ENCODE results near the gene TMEM131L.
A peak's percentile ranks its signal among the peaks of the same experiment; 100 is the strongest.
"Not testable (repeated sequence)": the region's sequence is repeated elsewhere in the genome, so short reads cannot be mapped to it uniquely, and the experiment has no call there.

TMEM131L gene

GRCh38 chr4:153466081-153466948 lies at the start of gene TMEM131L:
TMEM131L (plus strand) TSS chr4:153466360; CDS start chr4:153466398, 38 bp downstream.
- DNase-seq: peak; percentile 50

GRCh38 chr4:153416456-153416855 lies 49.7 kb upstream of the TMEM131L start:
- DNase-seq: not testable (repeated sequence)

DNA sequence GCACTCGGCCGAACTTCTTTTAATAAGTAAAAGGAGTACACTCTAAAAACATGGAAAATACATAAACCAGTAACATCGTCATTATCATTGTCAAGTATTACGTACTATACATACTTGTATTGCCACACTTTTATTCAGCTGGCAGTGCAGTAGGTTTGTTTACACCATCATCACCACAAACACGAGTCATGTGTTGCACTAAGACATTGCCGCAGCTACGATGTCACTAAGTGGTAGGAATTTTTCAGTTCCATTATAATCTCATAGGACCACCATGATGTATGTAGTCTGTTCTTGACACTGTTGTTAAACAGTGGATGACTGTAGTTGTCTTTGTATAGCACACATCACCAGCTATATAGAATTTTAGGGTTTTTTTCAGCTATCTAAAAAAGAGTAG lies 48.0 kb upstream of the TMEM131L start:
- DNase-seq: no peak

GRCh38 chr4:153418558-153418957 lies 47.6 kb upstream of the TMEM131L start:
- no peak for DNase-seq

- DNase-seq: no peak
Measured at GRCh38 chr4:153419029-153419428, 47.1 kb upstream of the TMEM131L start.

DNA sequence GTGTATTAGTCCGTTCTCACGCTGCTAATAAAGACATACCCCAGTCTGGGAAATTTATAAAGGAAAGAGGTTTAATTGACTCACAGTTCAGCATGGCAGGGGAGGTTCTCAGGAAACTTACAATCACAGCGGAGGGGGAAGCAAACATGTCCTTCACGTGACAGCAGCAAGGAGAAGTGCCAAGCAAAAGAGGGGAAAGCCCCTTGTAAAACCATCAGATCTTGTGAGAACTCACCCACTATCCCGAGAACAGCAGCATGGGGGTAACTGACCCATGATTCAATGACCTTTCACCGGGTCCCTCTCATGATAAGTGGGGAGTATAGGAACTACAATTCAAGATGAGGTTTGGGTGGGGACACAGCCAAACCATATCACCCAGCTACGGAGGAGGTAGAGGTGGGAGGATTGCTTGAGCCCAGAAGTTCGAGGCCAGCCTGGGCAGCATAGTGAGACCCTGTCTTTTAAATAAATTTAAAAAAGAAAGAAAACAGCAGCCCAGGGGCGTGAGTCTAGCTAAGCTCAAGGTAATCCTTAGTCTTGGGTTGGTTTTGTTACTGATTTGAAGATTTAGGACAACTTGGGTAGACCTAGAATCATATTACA lies 46.4 kb upstream of the TMEM131L start:
- DNase-seq: no peak

DNA sequence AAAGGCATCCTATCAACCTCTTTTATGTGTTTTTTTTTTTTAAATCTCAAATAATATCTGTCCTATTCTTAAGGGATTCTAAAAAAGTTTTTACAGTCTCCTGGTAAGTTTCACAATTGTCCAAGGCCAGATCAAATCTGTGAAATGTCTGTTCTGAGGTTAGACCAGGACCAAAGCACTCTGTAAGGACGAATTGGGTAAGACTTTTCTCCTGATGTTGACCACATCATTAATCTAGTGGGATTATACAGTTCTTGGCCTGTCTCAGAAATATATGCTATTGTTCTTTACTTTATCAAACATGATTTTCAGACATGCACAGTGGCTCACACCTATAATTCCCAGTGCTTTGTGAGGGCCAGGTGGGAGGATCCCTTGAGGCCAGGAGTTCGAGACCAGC lies 45.8 kb upstream of the TMEM131L start:
- no peak for DNase-seq

- no peak for DNase-seq
Measured at GRCh38 chr4:153421941-153422340, 44.2 kb upstream of the TMEM131L start.

- no peak for DNase-seq
Measured at GRCh38 chr4:153426207-153426885, 39.8 kb upstream of the TMEM131L start.

- DNase-seq: no peak
Measured at GRCh38 chr4:153427363-153428071, 38.6 kb upstream of the TMEM131L start.

DNA sequence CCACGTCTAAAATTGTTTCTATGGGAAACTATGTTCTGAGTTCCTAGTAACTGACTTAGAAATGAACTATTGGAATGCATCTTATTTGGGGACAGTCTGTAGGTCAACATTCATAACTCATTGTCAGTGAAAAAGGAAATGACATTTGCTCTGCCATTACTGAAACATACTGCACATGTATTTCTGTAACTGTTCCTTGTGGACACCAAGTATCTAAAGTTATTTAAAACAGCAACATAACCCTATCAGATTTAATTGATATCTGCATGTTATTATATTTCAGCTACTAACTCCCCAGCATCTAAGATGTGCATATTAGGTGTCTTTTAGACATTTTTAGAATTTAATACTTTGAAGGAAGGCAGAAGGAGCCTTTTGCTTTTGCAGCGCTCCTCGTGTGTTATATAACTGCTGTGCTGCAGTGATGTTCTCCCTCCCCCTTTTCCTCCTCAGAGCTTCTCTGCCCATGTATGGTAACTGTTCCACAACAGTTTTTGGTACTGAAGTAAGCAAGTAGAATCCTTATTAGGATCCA lies 37.2 kb upstream of the TMEM131L start:
- DNase-seq: no peak

DNA sequence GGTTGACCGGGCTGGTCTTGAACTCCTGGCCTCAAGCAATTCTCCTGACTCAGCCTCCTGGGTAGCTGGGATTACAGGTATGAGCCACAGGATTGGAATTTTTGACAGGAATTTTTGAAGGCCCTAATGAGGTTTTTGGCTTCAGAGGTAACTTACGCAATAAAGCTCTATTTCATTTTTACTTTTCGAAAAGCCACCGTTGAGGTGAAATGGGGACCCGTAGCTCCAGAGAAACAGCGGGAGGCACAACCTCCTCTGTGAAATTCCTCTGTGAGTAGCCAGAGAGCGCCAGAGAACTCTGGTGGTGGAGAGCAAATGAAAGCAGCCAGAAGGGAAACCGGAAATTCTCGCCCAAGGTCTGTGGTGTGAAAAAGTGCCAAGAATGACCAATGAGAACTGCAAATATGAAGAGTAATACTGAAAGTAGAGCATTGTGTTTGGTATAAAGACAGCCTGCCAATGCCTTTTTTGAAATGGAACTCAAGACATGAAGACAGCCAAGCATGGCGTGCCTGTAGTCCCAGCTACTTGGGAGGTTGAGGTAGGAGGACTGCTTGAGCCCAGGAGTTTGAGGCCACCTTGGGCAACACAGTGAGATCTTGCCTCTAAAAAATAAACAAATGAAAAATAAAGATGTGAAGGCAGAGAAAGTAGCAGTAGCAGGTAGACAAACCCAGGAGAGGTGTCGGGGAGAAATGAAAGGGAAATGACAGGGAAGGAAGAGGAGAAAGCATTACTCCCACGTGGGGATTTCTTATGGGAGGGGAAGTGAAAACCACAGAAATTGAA lies 33.0 kb upstream of the TMEM131L start:
- DNase-seq: peak; percentile 40

- no peak for DNase-seq
Measured at GRCh38 chr4:153433754-153434105, 32.4 kb upstream of the TMEM131L start.

- DNase-seq: no peak
Measured at GRCh38 chr4:153434190-153434589, 32.0 kb upstream of the TMEM131L start.

DNA sequence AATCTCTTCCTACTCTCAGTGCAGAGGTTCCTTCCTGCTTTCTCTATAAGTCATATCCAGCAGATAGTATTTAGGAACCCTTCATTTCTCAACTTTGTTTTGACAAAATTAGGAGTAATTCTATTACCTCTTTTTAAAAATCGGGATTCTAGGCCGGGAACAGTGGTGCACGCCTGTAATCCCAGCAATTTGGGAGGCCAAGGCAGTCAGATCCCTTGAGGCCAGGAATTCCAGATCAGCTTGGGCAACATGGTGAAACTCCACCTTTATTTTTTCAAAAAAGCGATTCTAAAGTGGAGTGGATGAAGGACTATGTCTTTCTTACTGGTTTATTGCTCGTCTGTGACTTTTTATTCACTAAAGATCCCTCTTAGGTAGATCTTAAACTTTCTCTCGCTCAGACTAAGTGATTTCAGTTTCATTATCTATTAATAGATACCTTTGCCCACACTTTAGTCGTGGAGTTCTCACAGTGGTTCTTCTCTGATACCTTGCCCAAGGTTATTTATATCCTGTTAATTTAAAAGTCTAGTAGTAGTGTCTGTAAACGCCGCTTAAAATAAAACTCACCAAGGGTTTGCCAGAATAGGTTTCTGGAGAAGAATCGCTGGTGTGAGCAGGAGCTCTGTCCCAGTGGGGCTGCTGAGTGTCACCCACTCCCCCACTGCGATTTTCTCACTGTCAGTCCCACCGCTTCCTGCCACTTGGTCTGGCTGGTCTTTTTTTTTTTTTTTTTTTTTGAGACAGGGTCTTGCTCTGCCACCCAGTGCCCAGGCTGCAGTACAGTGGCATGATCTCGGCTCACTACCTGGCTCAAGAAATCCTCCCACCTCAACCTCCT lies 27.0 kb upstream of the TMEM131L start:
- DNase-seq: peak; percentile 14

GRCh38 chr4:153439831-153440230 lies 26.3 kb upstream of the TMEM131L start:
- no peak for DNase-seq

DNA sequence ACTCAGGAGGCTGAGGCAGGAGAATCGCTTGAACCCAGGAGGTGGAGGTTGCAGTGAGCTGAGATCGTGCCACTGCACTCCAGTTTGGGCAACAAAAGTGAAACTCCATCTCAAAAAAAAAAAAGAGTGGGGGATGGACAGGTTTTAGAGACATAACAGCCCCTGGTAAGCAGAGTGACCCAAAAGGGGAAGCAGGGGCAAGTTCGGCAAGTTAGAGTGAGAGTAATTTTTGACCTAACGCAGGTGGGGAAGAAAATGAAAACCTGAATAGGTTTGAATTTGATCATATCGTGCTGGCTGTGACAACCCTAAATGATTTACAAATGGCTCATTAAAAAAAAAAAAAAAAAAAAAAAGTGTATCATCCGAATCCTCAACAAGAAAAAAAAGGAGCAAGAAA lies 25.7 kb upstream of the TMEM131L start:
- DNase-seq: no peak

DNA sequence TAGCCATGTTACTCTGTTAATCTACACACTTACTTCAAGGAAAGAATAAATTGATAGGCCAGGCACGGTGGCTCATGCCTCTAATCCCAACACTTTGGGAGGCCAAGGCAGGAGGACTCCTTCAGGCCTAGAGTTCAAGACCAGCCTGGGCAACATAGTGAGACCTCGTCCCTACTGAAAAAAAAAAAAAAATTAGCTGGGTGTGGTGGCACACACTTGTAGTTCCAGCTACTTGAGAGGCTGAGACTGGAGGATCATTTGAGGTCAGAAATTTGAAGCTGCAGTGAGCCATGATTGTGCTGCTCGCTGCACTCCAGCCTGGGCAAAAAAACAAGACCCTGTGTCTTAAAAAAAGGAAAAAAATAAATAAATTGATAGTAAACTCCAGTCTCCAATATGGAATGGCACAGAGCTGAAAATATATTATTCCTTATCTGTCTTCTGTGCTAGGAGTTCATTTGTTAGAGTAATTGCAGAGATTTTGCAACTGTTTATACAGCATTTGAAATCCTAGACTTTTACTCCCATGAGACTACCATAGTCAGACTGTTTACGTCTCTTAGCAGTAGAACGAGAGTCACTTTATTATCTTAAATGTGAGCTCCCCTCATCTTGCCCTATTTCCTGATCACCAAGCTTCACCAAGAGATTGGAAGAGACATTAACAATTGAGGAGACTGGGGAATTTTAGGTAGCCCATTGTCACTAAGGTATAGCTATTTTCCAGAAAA lies 18.8 kb upstream of the TMEM131L start:
- DNase-seq: no peak

GRCh38 chr4:153448003-153448731 lies 18.0 kb upstream of the TMEM131L start:
- DNase-seq: no peak

- no peak for DNase-seq
Measured at GRCh38 chr4:153449338-153449737, 16.8 kb upstream of the TMEM131L start.

All from activated T-cell treated with anti-CD3 and anti-CD28 coated beads for 4 hours (primary cell).